ENCODE results near the gene SLC17A5.
"Not testable (repeated sequence)": the region's sequence is repeated elsewhere in the genome, so short reads cannot be mapped to it uniquely, and the experiment has no call there.

The SLC17A5 gene

GRCh38 chr6:73565767-73566485, 87.9 kb downstream of the SLC17A5 start:
- DNase-seq = no peak

GRCh38 chr6:73564578-73565345, 89.0 kb downstream of the SLC17A5 start:
- DNase-seq = no peak

- DNase-seq = no peak
These were observed 91.2 kb downstream of the SLC17A5 start for GRCh38 chr6:73562558-73562957.

- DNase-seq = no peak
These were observed 92.9 kb downstream of the SLC17A5 start for GRCh38 chr6:73560853-73561407.

GRCh38 chr6:73560182-73560732, 93.5 kb downstream of the SLC17A5 start:
- no peak for DNase-seq

- not testable (repeated sequence) for DNase-seq
These were observed 94.4 kb downstream of the SLC17A5 start for GRCh38 chr6:73559399-73559794.

- no peak for DNase-seq
These were observed 95.0 kb downstream of the SLC17A5 start for GRCh38 chr6:73558624-73559398.

GRCh38 chr6:73556836-73557235, 97.0 kb downstream of the SLC17A5 start:
- DNase-seq = no peak

- not testable (repeated sequence) for DNase-seq
These were observed 98.3 kb downstream of the SLC17A5 start for GRCh38 chr6:73555380-73555949.

GRCh38 chr6:73551115-73551514, 102.7 kb downstream of the SLC17A5 start:
- DNase-seq = not testable (repeated sequence)

- DNase-seq = no peak
These were observed 105.0 kb downstream of the SLC17A5 start for GRCh38 chr6:73548458-73549446.

GRCh38 chr6:73547036-73547435, 106.8 kb downstream of the SLC17A5 start:
- no peak for DNase-seq
